MM.1S (cell line): ENCODE data around the gene CNTNAP2.
"Not testable (repeated sequence)": the region's sequence is repeated elsewhere in the genome, so short reads cannot be mapped to it uniquely, and the experiment has no call there.

Source experiments
- DNase-seq: peaks from one replicate; pipeline ENCODE4 v3.0.0-alpha.2; 2015
- H2AFZ ChIP-seq: fragments of 300-600 bp; sonication (generic); 2 replicates; pipeline ENCODE4 v1.6.0; 2016; ENCODE audit warnings: antibody characterized with exemption, low read length
- H3F3A ChIP-seq: fragments of 300-600 bp; sonication (generic); 2 replicates; pipeline ENCODE4 v1.6.1; 2016; ENCODE audit warnings: mild to moderate bottlenecking, antibody characterized with exemption, low read length, moderate library complexity, mixed read lengths; ENCODE audit not compliant: insufficient read depth
- H3K27ac ChIP-seq: fragments of 300-600 bp; sonication (generic); 2 replicates; pipeline ENCODE4 v1.5.1; 2016; ENCODE audit warnings: mild to moderate bottlenecking, low read length
- H3K27me3 ChIP-seq: fragments of 300-600 bp; sonication (generic); replicated peaks from 2 replicates; pipeline ENCODE4 v1.6.0; 2016; ENCODE audit warnings: low read length; ENCODE audit not compliant: insufficient read depth
- H3K36me3 ChIP-seq: fragments of 300-600 bp; sonication (generic); replicated peaks from 2 replicates; pipeline ENCODE4 v1.6.1; 2016; ENCODE audit warnings: mild to moderate bottlenecking, low read length, mixed read lengths; ENCODE audit not compliant: insufficient read depth
- H3K4me1 ChIP-seq: fragments of 300-600 bp; sonication (generic); 2 replicates; pipeline ENCODE4 v1.6.1; 2016; ENCODE audit warnings: low read length, mixed read lengths
- H3K4me2 ChIP-seq: fragments of 300-600 bp; sonication (generic); 2 replicates; pipeline ENCODE4 v1.6.0; 2016; ENCODE audit warnings: low read depth, low read length
- H3K4me3 ChIP-seq: fragments of 300-600 bp; sonication (generic); 2 replicates; pipeline ENCODE4 v1.5.1; 2016; ENCODE audit warnings: low read length, mixed read lengths
- H3K79me2 ChIP-seq: fragments of 300-600 bp; sonication (generic); 2 replicates; pipeline ENCODE4 v1.6.1; 2016; ENCODE audit warnings: mixed run types, low read length, mixed read lengths
- H3K9ac ChIP-seq: fragments of 300-600 bp; sonication (generic); 2 replicates; pipeline ENCODE4 v1.6.1; 2016; ENCODE audit warnings: low read length, mixed read lengths
- H3K9me2 ChIP-seq: fragments of 300-600 bp; sonication (generic); replicated peaks from 2 replicates; pipeline ENCODE4 v1.6.1; 2016; ENCODE audit warnings: mild to moderate bottlenecking, low read length, mixed read lengths; ENCODE audit not compliant: insufficient read depth
- H3K9me3 ChIP-seq: fragments of 300-600 bp; sonication (generic); replicated peaks from 2 replicates; pipeline ENCODE4 v1.6.1; 2016; ENCODE audit warnings: mild to moderate bottlenecking, low read length, mixed read lengths; ENCODE audit not compliant: insufficient read depth
- H4K20me1 ChIP-seq: fragments of 300-600 bp; sonication (generic); 2 replicates; pipeline ENCODE4 v1.6.1; 2016; ENCODE audit warnings: mild to moderate bottlenecking, low read length, moderate library complexity, mixed read lengths; ENCODE audit not compliant: insufficient read depth
- EZH2 ChIP-seq: fragments of 300-600 bp; sonication (generic); optimal IDR thresholded peaks from 2 replicates; pipeline ENCODE3; 2017; ENCODE audit warnings: low read depth, mild to moderate bottlenecking, antibody characterized with exemption, low read length, mixed read lengths
- EZH2phosphoT487 ChIP-seq: fragments of 300-600 bp; sonication (generic); IDR thresholded peaks from 2 replicates; pipeline ENCODE4 v1.6.1; 2018; ENCODE audit warnings: antibody characterized with exemption, low read length
- TF ChIP-seq, protein P1 (sequence below): fragments of 300-600 bp; sonication (generic); IDR thresholded peaks from 2 replicates; pipeline ENCODE4 v1.5.1; 2016; ENCODE audit warnings: antibody characterized with exemption, low read length, mixed read lengths

Gene CNTNAP2

DNA sequence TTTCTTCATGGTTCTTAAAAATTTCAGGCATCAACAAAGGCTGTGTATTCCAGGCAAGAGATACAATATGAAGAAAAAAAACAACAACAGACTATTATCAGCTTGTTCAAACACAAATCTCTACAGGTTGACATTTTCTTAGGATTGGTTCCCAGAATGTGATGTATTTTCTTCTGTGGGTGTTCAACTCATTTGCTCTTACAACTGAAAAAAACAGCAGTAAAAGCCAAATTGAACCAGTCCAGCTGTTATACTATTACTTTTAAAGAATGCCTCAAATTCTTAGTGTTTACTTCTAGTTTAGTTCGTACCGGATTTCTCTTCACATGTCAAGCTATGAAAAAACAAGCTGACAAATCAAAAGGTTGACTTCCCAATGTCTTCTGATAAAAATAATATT, 60.7 kb downstream of the CNTNAP2 start:
- TF ChIP-seq, protein P1, sequence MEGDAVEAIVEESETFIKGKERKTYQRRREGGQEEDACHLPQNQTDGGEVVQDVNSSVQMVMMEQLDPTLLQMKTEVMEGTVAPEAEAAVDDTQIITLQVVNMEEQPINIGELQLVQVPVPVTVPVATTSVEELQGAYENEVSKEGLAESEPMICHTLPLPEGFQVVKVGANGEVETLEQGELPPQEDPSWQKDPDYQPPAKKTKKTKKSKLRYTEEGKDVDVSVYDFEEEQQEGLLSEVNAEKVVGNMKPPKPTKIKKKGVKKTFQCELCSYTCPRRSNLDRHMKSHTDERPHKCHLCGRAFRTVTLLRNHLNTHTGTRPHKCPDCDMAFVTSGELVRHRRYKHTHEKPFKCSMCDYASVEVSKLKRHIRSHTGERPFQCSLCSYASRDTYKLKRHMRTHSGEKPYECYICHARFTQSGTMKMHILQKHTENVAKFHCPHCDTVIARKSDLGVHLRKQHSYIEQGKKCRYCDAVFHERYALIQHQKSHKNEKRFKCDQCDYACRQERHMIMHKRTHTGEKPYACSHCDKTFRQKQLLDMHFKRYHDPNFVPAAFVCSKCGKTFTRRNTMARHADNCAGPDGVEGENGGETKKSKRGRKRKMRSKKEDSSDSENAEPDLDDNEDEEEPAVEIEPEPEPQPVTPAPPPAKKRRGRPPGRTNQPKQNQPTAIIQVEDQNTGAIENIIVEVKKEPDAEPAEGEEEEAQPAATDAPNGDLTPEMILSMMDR = no peak
- no peak for TF ChIP-seq EZH2
- TF ChIP-seq EZH2phosphoT487 = no peak
- Histone ChIP-seq H3K36me3 (no peaks in the 10 kb centered on the region), H3K4me3 (no peak overlapping the region)

DNA sequence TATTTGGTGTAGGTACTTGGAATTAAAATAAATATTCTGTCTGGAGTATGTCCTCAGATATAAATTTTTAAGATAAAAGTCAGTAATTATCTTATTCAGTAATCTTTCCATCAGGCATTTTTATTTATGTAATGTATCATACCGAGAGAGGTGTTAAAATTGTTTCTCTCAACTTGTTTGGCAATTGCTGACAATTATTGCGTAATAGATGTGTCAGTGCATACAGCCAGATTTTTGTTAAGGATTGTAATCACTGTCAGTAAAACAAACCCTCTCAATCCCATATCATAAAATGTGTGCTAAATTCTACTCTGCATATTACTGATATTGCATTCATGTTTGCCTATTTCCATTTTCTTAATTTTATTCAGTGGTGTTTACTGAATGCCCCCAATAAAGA, 69.2 kb downstream of the CNTNAP2 start:
- no peak overlapping the region for H3K4me3 ChIP-seq
- H3K9me3 ChIP-seq = no peaks in the 10 kb centered on the region
- H3K4me2 ChIP-seq = no peak overlapping the region
- no peaks in the 10 kb centered on the region for H3K4me1 ChIP-seq
- H3K27me3 ChIP-seq = no peaks in the 10 kb centered on the region
- H3K9me2 ChIP-seq = no peaks in the 10 kb centered on the region
- H3F3A ChIP-seq = no peaks in the 10 kb centered on the region
- H4K20me1 ChIP-seq = no peaks in the 10 kb centered on the region
- H3K79me2 ChIP-seq = no peaks in the 10 kb centered on the region
- no peak for DNase-seq
- no peak for TF ChIP-seq EZH2phosphoT487
- TF ChIP-seq, protein P1 = no peak
- TF ChIP-seq EZH2 = no peak
- no peak overlapping the region for H3K9ac ChIP-seq
- H3K27ac ChIP-seq = no peak overlapping the region
- no peak overlapping the region for H2AFZ ChIP-seq
- H3K36me3 ChIP-seq = no peaks in the 10 kb centered on the region

More for the DNA sequence above, 60.7 kb downstream of the CNTNAP2 start:
- H3K4me1 ChIP-seq = no peaks in the 10 kb centered on the region
- H3K9ac ChIP-seq = no peak overlapping the region
- H3F3A ChIP-seq = no peaks in the 10 kb centered on the region
- H3K9me2 ChIP-seq = no peaks in the 10 kb centered on the region
- no peak overlapping the region for H2AFZ ChIP-seq
- no peak for DNase-seq
- no peak overlapping the region for H3K27ac ChIP-seq
- H3K27me3 ChIP-seq = no peaks in the 10 kb centered on the region
- no peaks in the 10 kb centered on the region for H3K79me2 ChIP-seq
- H4K20me1 ChIP-seq = no peaks in the 10 kb centered on the region
- no peaks in the 10 kb centered on the region for H3K9me3 ChIP-seq
- H3K4me2 ChIP-seq = no peak overlapping the region

DNA sequence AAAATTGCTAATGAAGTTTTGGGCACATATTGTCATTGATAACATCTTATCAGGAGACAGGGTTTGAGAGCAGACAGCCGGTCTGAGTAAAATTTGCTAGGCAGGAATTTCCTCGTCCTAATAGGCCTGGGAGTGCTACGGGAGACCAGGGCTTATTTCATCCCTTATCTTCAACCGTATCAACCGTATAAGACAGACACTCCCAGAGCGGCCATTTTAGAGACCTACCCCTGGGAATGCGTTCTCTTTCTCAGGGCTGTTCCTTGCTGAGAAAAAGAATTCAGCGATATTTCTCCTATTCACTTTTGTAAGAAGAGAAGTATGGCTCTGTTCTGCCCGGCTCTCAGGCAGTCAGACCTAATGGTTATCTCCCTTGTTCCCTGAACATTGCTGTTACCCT, 74.8 kb downstream of the CNTNAP2 start:
- not testable (repeated sequence) for H4K20me1 ChIP-seq, H3K27ac ChIP-seq, H3K4me3 ChIP-seq, H3K4me2 ChIP-seq, H3K4me1 ChIP-seq, H3K36me3 ChIP-seq, H3K9me2 ChIP-seq, H3K9ac ChIP-seq, H3K27me3 ChIP-seq, H2AFZ ChIP-seq, H3K79me2 ChIP-seq, H3K9me3 ChIP-seq, H3F3A ChIP-seq, DNase-seq

DNA sequence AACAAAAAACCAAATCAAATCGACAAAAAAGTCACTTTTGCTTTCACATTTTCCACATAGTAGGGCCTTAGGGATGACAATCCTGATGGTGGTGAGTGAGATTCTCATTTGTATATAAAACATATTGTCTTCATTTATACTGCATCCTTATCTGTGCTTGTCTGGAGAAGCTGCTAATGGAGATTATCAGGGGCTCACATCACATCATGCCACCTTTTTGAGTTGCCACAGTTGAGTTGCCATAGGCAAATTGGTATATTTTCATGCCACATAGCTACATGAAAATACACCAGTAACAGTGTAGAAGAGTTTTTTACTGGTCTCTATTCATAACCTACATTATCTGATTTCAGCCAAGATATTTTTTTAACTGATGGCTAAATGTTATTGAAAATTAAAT, 85.3 kb downstream of the CNTNAP2 start:
- Histone ChIP-seq H3K4me1 (no peaks in the 10 kb centered on the region), H3K9me3 (no peaks in the 10 kb centered on the region), H3K9ac (no peak overlapping the region), H3K4me2 (no peak overlapping the region), H3K4me3 (no peak overlapping the region), H3K36me3 (no peaks in the 10 kb centered on the region), H3F3A (no peaks in the 10 kb centered on the region), H3K27me3 (no peaks in the 10 kb centered on the region), H3K9me2 (no peaks in the 10 kb centered on the region), H3K79me2 (no peaks in the 10 kb centered on the region), H3K27ac (no peak overlapping the region), H4K20me1 (no peaks in the 10 kb centered on the region), H2AFZ (no peak overlapping the region)
- TF ChIP-seq, protein P1 = no peak
- TF ChIP-seq EZH2 (no peak), EZH2phosphoT487 (no peak)
- no peak for DNase-seq
